CD8-positive, alpha-beta memory T cell (primary cell): Measurements from ENCODE around the gene ERI3. TPM values are rescaled to one million over a fixed set of nuclear protein-coding genes. Genes with fewer than 3 reads are reported as not detected.
A peak's percentile ranks its signal among the peaks of the same experiment; 100 is the strongest.

ENCODE experiments used
- CTCF ChIA-PET: fragments of 350-600 bp; sonication (Branson Sonifier 250); formaldehyde crosslinking; loops from one replicate; lab custom pipeline; 2021; ENCODE audit warnings: antibody characterized with exemption; lab: Charles Lee
- POLR2A ChIA-PET: fragments of 350-600 bp; sonication (Branson Sonifier 250); formaldehyde crosslinking; loops from one replicate; lab custom pipeline; 2021; ENCODE audit warnings: antibody characterized with exemption; lab: Charles Lee
- DNase-seq, 5 donors: peaks; one replicate each; pipeline versions ENCODE4 v3.0.0 to v3.0.0-alpha.2; 2020 to 2022; ENCODE audit warnings: mixed read lengths in 1 of 5
- H3K27ac ChIP-seq: one replicate; pipeline ENCODE4 v1.7.0; 2013; ENCODE audit warnings: low read depth, mild to moderate bottlenecking, low read length, moderate library complexity
- H3K27me3 ChIP-seq: 2 replicates; pipeline ENCODE4 v1.7.0; 2013; ENCODE audit warnings: low read length, mild to moderate bottlenecking; ENCODE audit not compliant: insufficient read depth, poor library complexity, severe bottlenecking
- H3K36me3 ChIP-seq: 2 replicates; pipeline ENCODE4 v1.7.0; 2013; ENCODE audit warnings: mild to moderate bottlenecking, low read length, moderate library complexity; ENCODE audit not compliant: insufficient read depth
- H3K4me1 ChIP-seq: 2 replicates; pipeline ENCODE4 v1.7.0; 2013; ENCODE audit warnings: mild to moderate bottlenecking, low read length, moderate library complexity; ENCODE audit not compliant: insufficient read depth
- H3K4me3 ChIP-seq: 2 replicates; pipeline ENCODE4 v1.7.0; 2013; ENCODE audit warnings: mild to moderate bottlenecking, low read length
- H3K9me3 ChIP-seq: 2 replicates; pipeline ENCODE4 v1.7.0; 2013; ENCODE audit warnings: mild to moderate bottlenecking, low read length
- H3K27ac Mint-ChIP-seq, 8 donors: one replicate each; pipeline ENCODE4 v1.8.0; 2020 to 2021; ENCODE audit warnings: mixed read lengths in 8 of 8, mild to moderate bottlenecking in 6 of 8, inconsistent platforms in 3 of 8, moderate library complexity in 3 of 8
- H3K27me3 Mint-ChIP-seq, 2 donors: one replicate each; pipeline ENCODE4 v1.8.0; 2020 to 2021; ENCODE audit warnings: mixed read lengths in 2 of 2, mild to moderate bottlenecking in 1 of 2, moderate library complexity in 1 of 2
- H3K36me3 Mint-ChIP-seq, 3 donors: one replicate each; pipeline ENCODE4 v1.8.0; 2020 to 2021; ENCODE audit warnings: mixed read lengths in 3 of 3, inconsistent platforms in 1 of 3, mild to moderate bottlenecking in 1 of 3
- H3K4me1 Mint-ChIP-seq, 3 donors: one replicate each; pipeline ENCODE4 v1.8.0; 2020 to 2021; ENCODE audit warnings: mixed read lengths in 3 of 3, inconsistent platforms in 1 of 3, mild to moderate bottlenecking in 1 of 3
- H3K4me3 Mint-ChIP-seq, 7 donors: one replicate each; pipeline ENCODE4 v1.8.0; 2020 to 2021; ENCODE audit warnings: mixed read lengths in 7 of 7, mild to moderate bottlenecking in 6 of 7, moderate library complexity in 4 of 7, inconsistent platforms in 2 of 7
- H3K9me3 Mint-ChIP-seq, 5 donors: one replicate each; pipeline ENCODE4 v1.8.0; 2020 to 2022; ENCODE audit warnings: mixed read lengths in 5 of 5, mild to moderate bottlenecking in 3 of 5, moderate library complexity in 2 of 5, inconsistent platforms in 1 of 5
- polyA plus RNA-seq: library from polyadenylated mRNA; unstranded; fragments of 300-500 nt; fragmentation: Illumina TruSeq; gene quantifications from one replicate; pipeline ENCODE4 v1.2.3, GENCODE V29; 2021
- total RNA-seq, 2 experiments: library from RNA; stranded (reverse); gene quantifications; one replicate each; pipeline ENCODE4 v1.2.3, GENCODE V29; 2021

The ERI3 gene
- total and polyA plus RNA-seq, 3 experiments from 2014 or later = 36.1 to 59.9 (median 53.8) TPM

DNA sequence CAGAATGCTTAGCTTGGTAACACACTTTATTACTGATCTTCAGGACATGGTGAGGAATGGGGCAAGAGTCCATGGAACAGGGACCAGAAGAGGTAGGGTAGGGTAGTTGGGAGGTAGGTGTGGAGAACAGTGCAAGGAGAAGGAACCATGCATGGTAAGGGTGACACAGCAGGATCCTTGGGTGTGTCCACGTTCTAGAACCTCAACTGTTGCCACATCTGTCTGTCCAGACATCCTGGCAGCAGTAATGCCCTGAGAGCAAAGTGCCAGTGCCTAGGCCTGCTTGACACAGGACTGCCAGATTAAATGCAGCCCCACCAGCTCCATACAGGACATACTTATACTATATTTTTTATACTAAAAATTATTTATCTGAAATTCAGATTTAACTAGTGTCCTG is 127.8 kb downstream of the ERI3 start:
- CTCF ChIA-PET = interaction anchor here (0.7 kb wide), 1 partner anchor 9 kb away, joined by 4 read pairs; no protein-coding TSS in a partner anchor
- Mint-ChIP-seq H3K27ac (peak overlapping the region in 1 of 8 donors; percentile 75), H3K36me3 (peaks cover 0 to 11% (median 6%) of the 10 kb centered on the region in 3 donors), H3K4me3 (no peak overlapping the region), H3K27me3 (peaks cover 0 to 1% of the 10 kb centered on the region in 2 donors), H3K4me1 (peaks cover 0 to 15% (median 4%) of the 10 kb centered on the region in 3 donors), H3K9me3 (no peaks in the 10 kb centered on the region)
- POLR2A ChIA-PET = interaction anchor here (1.1 kb wide), 1 partner anchor 10 kb away, joined by 3 read pairs; no protein-coding TSS in a partner anchor
- Histone ChIP-seq H3K4me3 (no peak overlapping the region), H3K36me3 (no peaks in the 10 kb centered on the region), H3K27ac (no peak overlapping the region), H3K9me3 (no peaks in the 10 kb centered on the region), H3K4me1 (no peaks in the 10 kb centered on the region), H3K27me3 (no peaks in the 10 kb centered on the region)
- no peak for DNase-seq

DNA sequence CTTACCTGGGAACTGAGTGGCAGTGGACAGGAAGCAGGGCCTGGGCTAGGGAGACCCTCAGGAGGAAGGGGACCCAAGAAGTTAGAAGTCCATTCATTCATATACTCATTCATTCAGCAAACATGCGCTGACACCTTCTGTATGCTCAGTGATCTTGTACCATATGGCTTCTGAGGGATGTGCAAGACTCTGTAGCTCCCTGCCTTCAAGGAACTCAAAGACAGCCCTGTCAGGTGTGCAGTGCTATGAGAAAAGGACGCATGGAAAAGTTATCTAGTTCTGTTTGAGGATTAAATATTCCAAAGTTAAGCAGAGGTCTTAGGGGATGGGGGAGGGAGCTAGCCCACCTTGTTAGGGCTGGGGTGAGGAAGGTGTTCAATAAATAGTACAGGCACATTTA is 129.3 kb downstream of the ERI3 start:
- no peak overlapping the region for H3K4me3 ChIP-seq
- no peaks in the 10 kb centered on the region for H3K4me1 ChIP-seq
- Mint-ChIP-seq H3K27me3 (no peaks in the 10 kb centered on the region), H3K4me1 (peaks cover 0 to 15% (median 4%) of the 10 kb centered on the region in 3 donors), H3K9me3 (no peaks in the 10 kb centered on the region), H3K36me3 (peaks cover 0 to 18% (median 4%) of the 10 kb centered on the region in 3 donors), H3K4me3 (no peak overlapping the region), H3K27ac (peak overlapping the region in 1 of 8 donors; percentile 57)
- no peaks in the 10 kb centered on the region for H3K9me3 ChIP-seq
- no peak overlapping the region for H3K27ac ChIP-seq
- ChIA-PET POLR2A (no interaction called here), CTCF (no interaction called here)
- H3K27me3 ChIP-seq = no peaks in the 10 kb centered on the region
- no peak for DNase-seq
- H3K36me3 ChIP-seq = peaks cover 3% of the 10 kb centered on the region

DNA sequence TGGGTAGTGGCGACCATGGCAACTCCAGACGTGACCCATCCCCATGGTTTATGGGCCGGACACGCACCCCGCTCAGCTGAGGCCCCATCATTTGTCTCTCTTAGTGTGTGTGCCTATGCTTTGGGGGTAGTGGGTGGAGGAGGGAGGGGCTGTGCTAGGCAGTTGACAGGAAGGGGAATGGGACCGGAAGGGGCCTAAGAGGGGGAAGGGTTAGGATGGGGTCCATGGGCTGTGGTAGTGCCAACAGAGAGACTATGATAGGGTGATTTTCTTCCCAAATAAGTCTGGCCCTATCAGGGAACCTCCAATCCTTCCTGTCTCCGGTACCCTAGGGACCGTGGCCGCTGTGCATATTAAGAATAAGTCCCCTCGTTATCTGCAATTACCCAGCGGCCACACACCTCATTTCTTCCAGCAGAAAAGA is 131.9 kb downstream of the ERI3 start:
- H3K27me3 Mint-ChIP-seq = no peaks in the 10 kb centered on the region
- Histone ChIP-seq H3K36me3 (peaks cover 24% of the 10 kb centered on the region), H3K4me3 (no peak overlapping the region), H3K27me3 (no peaks in the 10 kb centered on the region), H3K27ac (no peak overlapping the region), H3K4me1 (no peaks in the 10 kb centered on the region), H3K9me3 (no peaks in the 10 kb centered on the region)
- peaks cover 0 to 15% (median 4%) of the 10 kb centered on the region in 3 donors for H3K4me1 Mint-ChIP-seq
- CTCF ChIA-PET = no interaction called here
- no peak overlapping the region for H3K4me3 Mint-ChIP-seq
- no peaks in the 10 kb centered on the region for H3K9me3 Mint-ChIP-seq
- H3K27ac Mint-ChIP-seq = peak overlapping the region in 7 of 8 donors; percentile 2 to 92 (median 52)
- POLR2A ChIA-PET = no interaction called here
- H3K36me3 Mint-ChIP-seq = peaks cover 0 to 42% (median 5%) of the 10 kb centered on the region in 3 donors
- DNase-seq = no peak

DNA sequence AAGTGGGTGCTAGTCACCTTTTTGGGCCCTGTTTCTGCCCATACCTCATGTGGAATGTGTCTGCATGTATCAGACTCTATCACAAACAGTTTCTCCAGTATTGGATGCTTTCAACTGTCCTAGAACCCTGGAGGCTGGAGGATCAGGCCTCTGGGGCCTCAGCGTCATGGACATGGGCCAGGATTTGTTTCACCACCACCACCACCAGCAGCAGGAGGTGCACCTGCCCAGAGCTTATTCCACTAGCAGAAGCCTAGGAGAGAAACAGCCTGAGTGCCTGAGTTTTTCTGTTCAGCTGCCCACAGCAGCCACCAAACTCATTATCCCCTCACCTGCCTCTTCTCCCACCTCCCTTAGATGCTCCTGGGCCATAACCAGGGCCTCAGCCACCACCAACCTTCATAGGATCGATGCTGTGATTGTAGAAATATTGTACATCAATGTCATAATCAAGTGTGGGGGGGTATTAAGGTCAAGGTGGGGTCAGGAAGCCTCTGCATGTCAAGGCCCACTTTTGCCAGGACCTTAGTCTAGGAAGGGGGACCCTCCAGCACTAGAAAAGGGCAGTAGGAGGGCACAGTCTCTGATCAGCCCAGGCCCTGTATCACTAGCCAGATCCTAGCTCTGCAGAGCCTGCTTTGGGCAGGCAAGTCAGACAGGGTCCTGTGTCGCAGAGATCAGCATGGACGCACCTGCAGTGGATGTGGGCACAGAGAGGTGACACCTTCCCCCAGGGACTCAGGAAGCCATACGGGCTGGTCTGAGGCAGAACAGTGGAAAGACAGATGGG is 132.5 kb downstream of the ERI3 start:
- Histone ChIP-seq H3K27me3 (no peaks in the 10 kb centered on the region), H3K36me3 (peaks cover 27% of the 10 kb centered on the region), H3K9me3 (no peaks in the 10 kb centered on the region), H3K4me3 (no peak overlapping the region), H3K27ac (no peak overlapping the region), H3K4me1 (no peaks in the 10 kb centered on the region)
- no peaks in the 10 kb centered on the region for H3K27me3 Mint-ChIP-seq
- H3K4me3 Mint-ChIP-seq = no peak overlapping the region
- peaks cover 1 to 17% (median 6%) of the 10 kb centered on the region in 3 donors for H3K4me1 Mint-ChIP-seq
- CTCF ChIA-PET = no interaction called here
- POLR2A ChIA-PET = no interaction called here
- DNase-seq = no peak
- peak overlapping the region in 6 of 8 donors; percentile 6 to 80 (median 48) for H3K27ac Mint-ChIP-seq
- H3K36me3 Mint-ChIP-seq = peaks cover 0 to 48% (median 5%) of the 10 kb centered on the region in 3 donors
- no peaks in the 10 kb centered on the region for H3K9me3 Mint-ChIP-seq

DNA sequence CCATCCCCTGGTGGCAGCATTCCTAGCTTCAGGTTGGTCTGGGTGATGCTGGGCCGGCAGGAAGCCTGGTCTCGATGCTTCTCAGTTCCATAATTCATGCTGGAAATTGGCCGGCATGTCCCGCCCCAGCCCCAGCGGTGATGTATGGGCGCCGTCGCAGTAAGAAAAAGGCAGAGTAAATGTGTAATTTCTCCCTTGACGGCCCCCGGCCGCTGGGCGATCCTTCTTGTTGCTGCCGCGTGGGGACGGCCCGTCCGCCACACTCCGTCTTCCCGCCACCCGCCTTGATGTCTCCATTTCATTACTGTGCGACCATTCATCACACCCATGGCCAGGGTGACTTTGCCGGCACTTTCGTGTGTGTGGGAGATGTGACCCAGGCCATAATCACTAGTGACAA is 133.3 kb downstream of the ERI3 start:
- no peak for DNase-seq
- Histone ChIP-seq H3K36me3 (peaks cover 27% of the 10 kb centered on the region), H3K27me3 (no peaks in the 10 kb centered on the region), H3K4me1 (no peaks in the 10 kb centered on the region), H3K4me3 (no peak overlapping the region), H3K27ac (no peak overlapping the region), H3K9me3 (no peaks in the 10 kb centered on the region)
- ChIA-PET CTCF (no interaction called here), POLR2A (no interaction called here)
- H3K4me1 Mint-ChIP-seq = peaks cover 9 to 24% (median 13%) of the 10 kb centered on the region in 3 donors
- no peak overlapping the region for H3K27ac Mint-ChIP-seq
- no peaks in the 10 kb centered on the region for H3K27me3 Mint-ChIP-seq
- no peaks in the 10 kb centered on the region for H3K9me3 Mint-ChIP-seq
- no peak overlapping the region for H3K4me3 Mint-ChIP-seq
- H3K36me3 Mint-ChIP-seq = peaks cover 0 to 55% (median 5%) of the 10 kb centered on the region in 3 donors

DNA sequence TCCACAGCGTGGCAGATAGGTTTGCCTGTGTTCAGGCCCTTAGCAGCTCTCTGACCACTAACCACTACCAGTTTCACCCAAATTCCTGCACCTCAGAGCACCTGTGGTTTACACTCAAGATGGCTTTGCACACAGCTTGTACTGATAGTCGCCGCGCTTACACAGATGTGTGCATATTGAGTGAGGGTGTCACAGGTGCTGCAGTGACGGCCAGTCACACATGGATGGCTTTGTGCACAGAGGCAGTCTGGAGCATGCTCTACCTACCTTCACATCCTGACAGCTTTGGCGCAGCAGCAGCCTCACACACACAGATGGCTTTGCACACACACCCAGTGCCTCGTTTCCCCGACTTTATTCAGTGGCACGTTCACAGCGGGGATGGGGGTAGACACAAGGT is 134.3 kb downstream of the ERI3 start:
- H3K36me3 Mint-ChIP-seq = peaks cover 0 to 65% (median 5%) of the 10 kb centered on the region in 3 donors
- H3K27ac Mint-ChIP-seq = no peak overlapping the region
- DNase-seq = no peak
- no peaks in the 10 kb centered on the region for H3K9me3 ChIP-seq
- H3K9me3 Mint-ChIP-seq = no peaks in the 10 kb centered on the region
- H3K27ac ChIP-seq = no peak overlapping the region
- no peaks in the 10 kb centered on the region for H3K27me3 Mint-ChIP-seq
- no peaks in the 10 kb centered on the region for H3K4me1 ChIP-seq
- H3K36me3 ChIP-seq = peaks cover 32% of the 10 kb centered on the region
- no peaks in the 10 kb centered on the region for H3K27me3 ChIP-seq
- ChIA-PET POLR2A (no interaction called here), CTCF (no interaction called here)
- no peak overlapping the region for H3K4me3 Mint-ChIP-seq
- H3K4me1 Mint-ChIP-seq = peaks cover 13 to 32% (median 17%) of the 10 kb centered on the region in 3 donors
- H3K4me3 ChIP-seq = no peak overlapping the region

DNA sequence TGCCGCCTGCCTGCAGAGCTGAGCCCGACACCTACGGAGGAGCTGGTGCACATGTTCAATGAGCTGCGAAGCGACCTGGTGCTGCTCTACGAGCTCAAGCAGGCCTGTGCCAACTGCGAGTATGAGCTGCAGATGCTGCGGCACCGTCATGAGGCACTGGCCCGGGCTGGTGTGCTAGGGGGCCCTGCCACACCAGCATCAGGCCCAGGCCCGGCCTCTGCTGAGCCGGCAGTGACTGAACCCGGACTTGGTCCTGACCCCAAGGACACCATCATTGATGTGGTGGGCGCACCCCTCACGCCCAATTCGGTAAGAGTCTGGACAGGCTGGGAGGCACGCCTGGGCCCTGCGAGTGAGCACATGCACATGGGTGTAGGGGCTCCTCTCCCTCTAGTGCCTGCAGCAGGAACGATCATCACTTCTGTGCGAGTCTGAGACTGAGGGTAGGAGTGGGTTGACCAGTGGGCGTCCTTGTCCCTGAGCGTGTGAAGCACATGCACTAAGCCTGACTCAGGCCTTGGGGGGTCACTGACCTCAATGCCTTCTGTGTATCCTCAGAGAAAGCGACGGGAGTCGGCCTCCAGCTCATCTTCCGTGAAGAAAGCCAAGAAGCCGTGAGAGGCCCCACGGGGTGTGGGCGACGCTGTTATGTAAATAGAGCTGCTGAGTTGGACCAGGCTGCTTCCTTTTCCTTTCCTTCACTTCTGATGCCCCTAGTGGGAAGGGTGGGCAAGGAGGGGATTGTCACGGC is 134.9 kb downstream of the ERI3 start:
- Histone ChIP-seq H3K36me3 (peaks cover 32% of the 10 kb centered on the region), H3K4me1 (no peaks in the 10 kb centered on the region), H3K9me3 (no peaks in the 10 kb centered on the region), H3K27me3 (no peaks in the 10 kb centered on the region), H3K4me3 (no peak overlapping the region), H3K27ac (no peak overlapping the region)
- DNase-seq = no peak
- H3K9me3 Mint-ChIP-seq = no peaks in the 10 kb centered on the region
- H3K27me3 Mint-ChIP-seq = no peaks in the 10 kb centered on the region
- peaks cover 0 to 71% (median 7%) of the 10 kb centered on the region in 3 donors for H3K36me3 Mint-ChIP-seq
- no peak overlapping the region for H3K27ac Mint-ChIP-seq
- peaks cover 15 to 37% (median 23%) of the 10 kb centered on the region in 3 donors for H3K4me1 Mint-ChIP-seq
- CTCF ChIA-PET = no interaction called here
- H3K4me3 Mint-ChIP-seq = no peak overlapping the region
- POLR2A ChIA-PET = no interaction called here

DNA sequence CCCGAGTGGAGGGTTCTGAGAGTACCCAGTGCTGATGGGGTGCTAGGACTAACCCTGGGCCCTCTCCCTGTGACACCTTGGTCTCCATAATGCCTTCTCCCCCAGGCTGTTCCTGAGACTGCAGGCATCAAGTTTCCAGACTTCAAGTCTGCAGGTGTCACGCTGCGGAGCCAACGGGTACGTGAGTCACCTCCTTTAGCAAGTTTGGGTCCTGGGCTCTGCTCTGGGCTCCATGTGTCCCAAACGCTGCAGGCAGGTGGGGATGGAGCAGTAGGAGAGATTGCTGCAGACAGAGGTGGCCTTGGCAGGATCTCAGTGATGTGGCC is 135.8 kb downstream of the ERI3 start:
- H3K27ac Mint-ChIP-seq = no peak overlapping the region
- POLR2A ChIA-PET = interaction anchor here (0.5 kb wide), 1 partner anchor 412 kb away, joined by 3 read pairs; no protein-coding TSS in a partner anchor
- Histone ChIP-seq H3K27ac (no peak overlapping the region), H3K36me3 (peaks cover 32% of the 10 kb centered on the region), H3K27me3 (no peaks in the 10 kb centered on the region), H3K4me3 (no peak overlapping the region), H3K9me3 (no peaks in the 10 kb centered on the region), H3K4me1 (peaks cover 3% of the 10 kb centered on the region)
- H3K9me3 Mint-ChIP-seq = no peaks in the 10 kb centered on the region
- CTCF ChIA-PET = interaction anchor here (0.9 to 1.0 kb wide), 2 partner anchors 99 to 441 kb away, joined by 3 read pairs; no protein-coding TSS in a partner anchor
- no peaks in the 10 kb centered on the region for H3K27me3 Mint-ChIP-seq
- H3K36me3 Mint-ChIP-seq = peaks cover 0 to 76% (median 10%) of the 10 kb centered on the region in 3 donors
- DNase-seq = no peak
- H3K4me3 Mint-ChIP-seq = peak overlapping the region in 1 of 7 donors; percentile 40
- H3K4me1 Mint-ChIP-seq = peaks cover 23 to 46% (median 32%) of the 10 kb centered on the region in 3 donors
